ENCODE results near the gene SLC25A14. TPM values are rescaled to one million over a fixed set of nuclear protein-coding genes. Genes with fewer than 3 reads are reported as not detected.
A peak's percentile ranks its signal among the peaks of the same experiment; 100 is the strongest.

Gene SLC25A14
- total and polyA plus RNA-seq, 2 experiments from 2014 or later, result 8.3 to 14.9 TPM

DNA sequence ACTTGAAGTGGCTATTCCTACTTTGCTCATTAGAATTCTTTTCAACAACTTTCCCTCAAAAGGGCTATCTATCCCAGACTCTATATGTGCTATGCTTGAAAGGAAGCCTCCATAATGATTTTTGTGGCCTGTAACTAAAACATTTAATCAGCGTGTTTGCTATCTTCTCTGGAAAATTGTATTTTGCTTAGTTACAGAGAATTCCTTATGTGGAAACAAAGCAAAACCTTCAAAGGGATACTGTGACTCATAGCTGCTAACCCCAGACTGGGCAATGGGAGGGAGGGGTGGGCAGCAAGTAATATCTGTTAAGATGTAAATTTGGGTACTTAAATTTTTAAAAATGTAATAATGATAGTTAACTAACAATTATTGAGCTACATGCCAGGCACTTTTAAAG lies 3.7 kb downstream of the SLC25A14 start:
- Mint-ChIP-seq H3K9me3 (no peaks in the 10 kb centered on the region; the same call in 2 of the 3 replicates), H3K4me1 (peaks cover 32% of the 10 kb centered on the region), H3K27me3 (ENCODE audit: insufficient read depth, low read depth, poor library complexity) (peaks cover 8% of the 10 kb centered on the region), H3K36me3 (ENCODE audit: low read depth) (no peaks in the 10 kb centered on the region; the same call in 2 of the 3 replicates), H3K27ac (peak overlapping the region; percentile 74), H3K4me3 (no peak overlapping the region)
- Histone ChIP-seq H3K9me2 (ENCODE audit: insufficient read depth) (no peaks in the 10 kb centered on the region), H3K4me3 (no peak overlapping the region), H3K36me3 (ENCODE audit: insufficient read depth) (no peaks in the 10 kb centered on the region), H4K20me1 (replicated peaks; ENCODE audit: insufficient read depth) (no peaks in the 10 kb centered on the region), H2AFZ (no peak overlapping the region), H3K4me2 (no peak overlapping the region), H3K27me3 (ENCODE audit: insufficient read depth) (no peaks in the 10 kb centered on the region), H3F3A (replicated peaks; ENCODE audit: low read depth) (no peaks in the 10 kb centered on the region), H3K79me2 (replicated peaks; ENCODE audit: insufficient read depth) (no peaks in the 10 kb centered on the region), H3K27ac (ENCODE audit: low read depth) (no peak overlapping the region), H3K4me1 (ENCODE audit: insufficient read depth) (peaks cover 10% of the 10 kb centered on the region; the same call in 1 of the 2 replicates)
- DNase-seq (ENCODE audit: low spot score), result no peak
- TF ChIP-seq NANOG (IDR thresholded peaks at IDR 0.05; ENCODE audit: borderline replicate concordance) (no peak), CTCF (conservative IDR thresholded peaks at IDR 0.05; ENCODE audit: low read depth in 2 of 2) (no peak), ZNF462 (CRISPR knock-in tag; IDR thresholded peaks at IDR 0.05) (no peak), ZNF114 (CRISPR knock-in tag; IDR thresholded peaks at IDR 0.05) (no peak), JUNB (IDR thresholded peaks at IDR 0.05; ENCODE audit: unreplicated experiment) (no peak), EZH2phosphoT487 (IDR thresholded peaks at IDR 0.05; ENCODE audit: unreplicated experiment) (no peak), ZNF331 (CRISPR knock-in tag; IDR thresholded peaks at IDR 0.05; ENCODE audit: low read depth) (no peak), EZH2 (IDR thresholded peaks at IDR 0.05; ENCODE audit: low read depth, unreplicated experiment) (no peak), REST (IDR thresholded peaks at IDR 0.05; ENCODE audit: unreplicated experiment) (no peak), POLR2AphosphoS5 (IDR thresholded peaks at IDR 0.05; ENCODE audit: low read depth) (no peak), STAT1 (IDR thresholded peaks at IDR 0.05; ENCODE audit: unreplicated experiment) (no peak), CREB1 (CRISPR knock-in tag; IDR thresholded peaks at IDR 0.05; ENCODE audit: low read depth) (no peak)
- TF ChIP-seq, protein P1, sequence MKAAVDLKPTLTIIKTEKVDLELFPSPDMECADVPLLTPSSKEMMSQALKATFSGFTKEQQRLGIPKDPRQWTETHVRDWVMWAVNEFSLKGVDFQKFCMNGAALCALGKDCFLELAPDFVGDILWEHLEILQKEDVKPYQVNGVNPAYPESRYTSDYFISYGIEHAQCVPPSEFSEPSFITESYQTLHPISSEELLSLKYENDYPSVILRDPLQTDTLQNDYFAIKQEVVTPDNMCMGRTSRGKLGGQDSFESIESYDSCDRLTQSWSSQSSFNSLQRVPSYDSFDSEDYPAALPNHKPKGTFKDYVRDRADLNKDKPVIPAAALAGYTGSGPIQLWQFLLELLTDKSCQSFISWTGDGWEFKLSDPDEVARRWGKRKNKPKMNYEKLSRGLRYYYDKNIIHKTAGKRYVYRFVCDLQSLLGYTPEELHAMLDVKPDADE (IDR thresholded peaks at IDR 0.05), result no peak
- no peak for ATAC-seq

Measured in GM23338 (cell line).